Measurements from ENCODE around the gene LATS1. TPM values are rescaled to one million over a fixed set of nuclear protein-coding genes. Genes with fewer than 3 reads are reported as not detected.
"Not testable (repeated sequence)": the region's sequence is repeated elsewhere in the genome, so short reads cannot be mapped to it uniquely, and the experiment has no call there.

The LATS1 gene
- total RNA-seq, 1 donor from 2014 or later: 15.1 TPM

DNA sequence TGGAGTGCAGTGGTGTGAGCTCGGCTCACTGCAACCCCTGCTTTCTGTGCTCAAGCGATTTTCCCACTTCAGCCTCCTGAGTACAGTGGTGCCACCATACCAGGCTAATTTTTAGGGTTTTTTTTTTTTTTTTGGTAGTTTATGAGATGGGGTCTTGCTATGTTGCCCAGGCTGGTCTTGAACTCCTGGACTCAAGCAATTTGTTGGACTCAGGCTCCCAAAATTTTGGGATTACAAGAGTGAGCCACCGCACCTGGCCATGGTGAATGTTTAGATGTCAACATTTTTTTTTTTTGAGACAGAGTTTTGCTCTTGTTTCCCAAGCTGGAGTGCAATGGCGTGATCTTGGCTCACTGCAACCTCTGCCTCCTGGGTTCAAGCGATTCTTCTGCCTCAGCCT, 34.0 kb upstream of the LATS1 start:
- H3K27ac ChIP-seq (ENCODE audit: low read depth, low read length); H3K4me3 ChIP-seq (ENCODE audit: low read length in 3 of 3): not testable (repeated sequence)
- peaks cover 11 to 21% (median 14%) of the 10 kb centered on the region in 3 donors for H3K4me1 ChIP-seq (ENCODE audit: control insufficient read depth in 3 of 3, insufficient read depth in 3 of 3, low read length in 3 of 3)

DNA sequence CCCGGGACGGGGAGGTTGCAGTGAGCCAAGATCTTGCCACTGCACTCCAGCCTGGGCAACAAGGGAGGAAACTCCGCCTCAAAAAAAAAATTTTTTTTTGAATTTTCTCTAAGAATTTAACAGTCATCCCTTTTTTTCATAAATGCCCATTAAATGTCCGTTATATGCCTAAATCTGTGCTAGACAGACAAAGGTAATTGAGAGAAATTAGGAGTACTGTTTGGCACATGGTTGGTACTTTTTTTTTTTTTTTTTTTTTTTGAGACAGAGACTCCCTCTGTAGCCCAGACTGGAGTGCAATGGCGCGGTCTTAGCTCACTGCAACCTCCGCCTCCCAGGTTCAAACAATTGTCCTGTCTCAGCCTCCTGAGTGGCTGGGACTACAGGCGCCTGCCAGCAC, 33.3 kb upstream of the LATS1 start:
- H3K9ac ChIP-seq (ENCODE audit: low read depth in 1 of 3, low read length in 3 of 3): peak overlapping the region in 2 of 3 donors; percentile 99
- H3K27ac ChIP-seq (ENCODE audit: low read depth, low read length): peak overlapping the region; percentile 93
- H3K36me3 ChIP-seq (ENCODE audit: control insufficient read depth in 3 of 3, insufficient read depth in 3 of 3, low read length in 3 of 3): peaks cover 0 to 3% (median 2%) of the 10 kb centered on the region in 3 donors
- peak overlapping the region in 1 of 3 donors; percentile 99 for H3K4me3 ChIP-seq (ENCODE audit: low read length in 3 of 3)
- no peaks in the 10 kb centered on the region for H3K9me3 ChIP-seq (ENCODE audit: control insufficient read depth in 3 of 3, low read length in 3 of 3)
- peaks cover 14 to 28% (median 17%) of the 10 kb centered on the region in 3 donors for H3K4me1 ChIP-seq (ENCODE audit: control insufficient read depth in 3 of 3, insufficient read depth in 3 of 3, low read length in 3 of 3)
- no peaks in the 10 kb centered on the region for H3K27me3 ChIP-seq (ENCODE audit: control insufficient read depth in 3 of 3, insufficient read depth in 3 of 3, low read length in 3 of 3)

More for the DNA sequence above, 34.0 kb upstream of the LATS1 start:
- H3K27me3 ChIP-seq (ENCODE audit: control insufficient read depth in 3 of 3, insufficient read depth in 3 of 3, low read length in 3 of 3); H3K9ac ChIP-seq (ENCODE audit: low read depth in 1 of 3, low read length in 3 of 3); H3K36me3 ChIP-seq (ENCODE audit: control insufficient read depth in 3 of 3, insufficient read depth in 3 of 3, low read length in 3 of 3); H3K9me3 ChIP-seq (ENCODE audit: control insufficient read depth in 3 of 3, low read length in 3 of 3): not testable (repeated sequence)

GRCh38 chr6:149750136-149750609, 32.3 kb upstream of the LATS1 start:
- peak overlapping the region; percentile 93 for H3K27ac ChIP-seq (ENCODE audit: low read depth, low read length)
- peaks cover 18 to 25% (median 19%) of the 10 kb centered on the region in 3 donors for H3K4me1 ChIP-seq (ENCODE audit: control insufficient read depth in 3 of 3, insufficient read depth in 3 of 3, low read length in 3 of 3)
- H3K36me3 ChIP-seq (ENCODE audit: control insufficient read depth in 3 of 3, insufficient read depth in 3 of 3, low read length in 3 of 3): peaks cover 0 to 3% (median 2%) of the 10 kb centered on the region in 3 donors
- H3K9ac ChIP-seq (ENCODE audit: low read depth in 1 of 3, low read length in 3 of 3): peak overlapping the region; percentile 99
- H3K9me3 ChIP-seq (ENCODE audit: control insufficient read depth in 3 of 3, low read length in 3 of 3): no peaks in the 10 kb centered on the region
- no peaks in the 10 kb centered on the region for H3K27me3 ChIP-seq (ENCODE audit: control insufficient read depth in 3 of 3, insufficient read depth in 3 of 3, low read length in 3 of 3)
- H3K4me3 ChIP-seq (ENCODE audit: low read length in 3 of 3): peak overlapping the region; percentile 91 to 99 (median 98)

DNA sequence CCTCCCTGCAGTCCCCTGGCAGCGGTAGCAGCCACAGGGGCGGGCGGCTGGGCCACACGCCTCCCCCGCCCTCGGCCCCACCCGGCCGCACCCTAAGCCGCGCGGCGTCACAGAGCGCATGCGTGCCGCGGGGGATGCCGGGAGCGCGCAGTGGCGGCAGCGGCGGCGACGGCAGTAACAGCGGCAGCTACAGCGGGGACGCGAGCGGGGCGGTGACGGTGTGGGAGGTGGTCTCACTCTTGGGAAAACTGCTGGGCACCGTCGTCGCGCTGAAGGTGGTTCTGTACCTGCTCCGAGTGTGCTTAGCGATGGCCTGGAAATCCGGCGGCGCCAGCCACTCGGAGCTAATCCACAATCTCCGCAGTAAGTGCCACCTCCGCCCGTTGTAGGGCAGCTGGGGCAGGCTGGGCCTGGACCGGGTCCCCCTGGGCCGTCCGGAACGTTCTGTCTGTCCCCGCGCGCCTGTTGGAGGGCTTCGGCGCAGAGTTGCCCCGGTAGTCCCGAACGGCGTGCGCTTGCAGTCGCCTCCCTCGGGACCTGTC, 31.8 kb upstream of the LATS1 start, which contains the start of gene PCMT1:
Gene PCMT1, plus strand, starts transcription at position 148 of the 542 bp plus-strand sequence. Its CDS starts 161 bp downstream, at position 309.
- H3K9me3 ChIP-seq (ENCODE audit: control insufficient read depth in 3 of 3, low read length in 3 of 3): no peaks in the 10 kb centered on the region
- peak within 1 kb of the TSS; percentile 93 for H3K27ac ChIP-seq (ENCODE audit: low read depth, low read length)
- no peaks in the 10 kb centered on the region for H3K27me3 ChIP-seq (ENCODE audit: control insufficient read depth in 3 of 3, insufficient read depth in 3 of 3, low read length in 3 of 3)
- H3K4me3 ChIP-seq (ENCODE audit: low read length in 3 of 3): peak within 1 kb of the TSS; percentile 91 to 99 (median 98)
- H3K4me1 ChIP-seq (ENCODE audit: control insufficient read depth in 3 of 3, insufficient read depth in 3 of 3, low read length in 3 of 3): peaks cover 18 to 23% (median 19%) of the 10 kb centered on the region in 3 donors
- H3K9ac ChIP-seq (ENCODE audit: low read depth in 1 of 3, low read length in 3 of 3): peak within 1 kb of the TSS; percentile 99
- H3K36me3 ChIP-seq (ENCODE audit: control insufficient read depth in 3 of 3, insufficient read depth in 3 of 3, low read length in 3 of 3): peaks cover 0 to 3% (median 2%) of the 10 kb centered on the region in 3 donors

- Histone ChIP-seq H3K4me1 (ENCODE audit: control insufficient read depth in 3 of 3, insufficient read depth in 3 of 3, low read length in 3 of 3) (peaks cover 18 to 23% (median 19%) of the 10 kb centered on the region in 3 donors), H3K27ac (ENCODE audit: low read depth, low read length) (peak overlapping the region; percentile 93), H3K9ac (ENCODE audit: low read depth in 1 of 3, low read length in 3 of 3) (peak overlapping the region; percentile 72 to 99 (median 78)), H3K4me3 (ENCODE audit: low read length in 3 of 3) (peak overlapping the region; percentile 59 to 99 (median 98))
- not testable (repeated sequence) for H3K27me3 ChIP-seq (ENCODE audit: control insufficient read depth in 3 of 3, insufficient read depth in 3 of 3, low read length in 3 of 3); H3K36me3 ChIP-seq (ENCODE audit: control insufficient read depth in 3 of 3, insufficient read depth in 3 of 3, low read length in 3 of 3); H3K9me3 ChIP-seq (ENCODE audit: control insufficient read depth in 3 of 3, low read length in 3 of 3)
Observed at GRCh38 chr6:149749082-149749593, 31.2 kb upstream of the LATS1 start.

GRCh38 chr6:149746147-149746946, 28.4 kb upstream of the LATS1 start, which contains the start of gene NUP43:
Gene NUP43, minus strand, starts transcription at chr6:149746529. Its CDS starts 34 bp downstream, at chr6:149746495.
- H3K4me3 ChIP-seq (ENCODE audit: low read length in 3 of 3): peak within 1 kb of the TSS; percentile 94 to 96 (median 95)
- peak within 1 kb of the TSS; percentile 93 to 95 (median 93) for H3K9ac ChIP-seq (ENCODE audit: low read depth in 1 of 3, low read length in 3 of 3)
- H3K27me3 ChIP-seq (ENCODE audit: control insufficient read depth in 3 of 3, insufficient read depth in 3 of 3, low read length in 3 of 3): no peaks in the 10 kb centered on the region
- H3K36me3 ChIP-seq (ENCODE audit: control insufficient read depth in 3 of 3, insufficient read depth in 3 of 3, low read length in 3 of 3): peaks cover 11 to 12% (median 12%) of the 10 kb centered on the region in 3 donors
- peak within 1 kb of the TSS; percentile 78 for H3K27ac ChIP-seq (ENCODE audit: low read depth, low read length)
- peaks cover 17 to 19% (median 18%) of the 10 kb centered on the region in 3 donors for H3K4me1 ChIP-seq (ENCODE audit: control insufficient read depth in 3 of 3, insufficient read depth in 3 of 3, low read length in 3 of 3)
- no peaks in the 10 kb centered on the region for H3K9me3 ChIP-seq (ENCODE audit: control insufficient read depth in 3 of 3, low read length in 3 of 3)

- peak overlapping the region in 1 of 3 donors; percentile 95 for H3K9ac ChIP-seq (ENCODE audit: low read depth in 1 of 3, low read length in 3 of 3)
- H3K9me3 ChIP-seq (ENCODE audit: control insufficient read depth in 3 of 3, low read length in 3 of 3); H3K27me3 ChIP-seq (ENCODE audit: control insufficient read depth in 3 of 3, insufficient read depth in 3 of 3, low read length in 3 of 3); H3K27ac ChIP-seq (ENCODE audit: low read depth, low read length): not testable (repeated sequence)
- peaks cover 10 to 16% (median 11%) of the 10 kb centered on the region in 3 donors for H3K4me1 ChIP-seq (ENCODE audit: control insufficient read depth in 3 of 3, insufficient read depth in 3 of 3, low read length in 3 of 3)
- H3K4me3 ChIP-seq (ENCODE audit: low read length in 3 of 3): peak overlapping the region in 2 of 3 donors; percentile 94 to 96
- H3K36me3 ChIP-seq (ENCODE audit: control insufficient read depth in 3 of 3, insufficient read depth in 3 of 3, low read length in 3 of 3): peaks cover 18 to 22% (median 21%) of the 10 kb centered on the region in 3 donors
Observed at GRCh38 chr6:149745252-149745651, 27.4 kb upstream of the LATS1 start.

GRCh38 chr6:149734915-149735314, 17.0 kb upstream of the LATS1 start:
- no peak overlapping the region for H3K9ac ChIP-seq (ENCODE audit: low read depth in 1 of 3, low read length in 3 of 3)
- H3K9me3 ChIP-seq (ENCODE audit: control insufficient read depth in 3 of 3, low read length in 3 of 3): no peaks in the 10 kb centered on the region
- H3K4me3 ChIP-seq (ENCODE audit: low read length in 3 of 3): no peak overlapping the region
- H3K4me1 ChIP-seq (ENCODE audit: control insufficient read depth in 3 of 3, insufficient read depth in 3 of 3, low read length in 3 of 3): no peaks in the 10 kb centered on the region
- peaks cover 25 to 49% (median 44%) of the 10 kb centered on the region in 3 donors for H3K36me3 ChIP-seq (ENCODE audit: control insufficient read depth in 3 of 3, insufficient read depth in 3 of 3, low read length in 3 of 3)
- H3K27ac ChIP-seq (ENCODE audit: low read depth, low read length): no peak overlapping the region
- no peaks in the 10 kb centered on the region for H3K27me3 ChIP-seq (ENCODE audit: control insufficient read depth in 3 of 3, insufficient read depth in 3 of 3, low read length in 3 of 3)

DNA sequence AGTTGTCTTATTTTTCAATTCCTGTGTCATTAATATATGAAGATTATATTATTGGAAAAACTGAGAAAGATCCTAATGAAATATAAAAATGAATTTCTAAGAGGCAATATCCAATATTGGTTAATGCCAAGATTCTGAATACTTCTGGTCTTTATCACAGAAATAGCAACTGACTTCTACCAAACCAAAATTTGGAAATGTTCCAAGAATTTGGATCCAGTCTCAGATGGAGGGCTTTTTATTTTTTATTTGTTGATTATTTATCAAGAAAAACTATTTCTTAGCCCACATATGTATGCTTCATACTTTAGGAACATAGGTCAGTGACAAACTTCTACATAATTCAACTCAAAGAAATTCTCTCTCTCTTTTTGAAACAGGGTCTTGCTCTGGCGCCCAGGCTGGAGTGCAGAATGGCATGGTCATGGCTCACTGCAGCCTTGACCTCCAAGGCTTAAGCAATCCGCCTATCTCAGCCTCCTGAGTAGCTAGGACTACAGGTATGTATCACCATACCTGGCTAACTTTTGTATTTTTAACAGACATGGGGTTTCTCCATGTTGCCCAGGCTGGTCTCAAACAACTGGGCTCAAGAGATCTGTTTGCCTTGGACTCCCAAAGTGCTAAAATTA, 15.3 kb upstream of the LATS1 start:
- Histone ChIP-seq H3K9ac (ENCODE audit: low read depth in 1 of 3, low read length in 3 of 3) (no peak overlapping the region), H3K27me3 (ENCODE audit: control insufficient read depth in 3 of 3, insufficient read depth in 3 of 3, low read length in 3 of 3) (no peaks in the 10 kb centered on the region), H3K9me3 (ENCODE audit: control insufficient read depth in 3 of 3, low read length in 3 of 3) (no peaks in the 10 kb centered on the region), H3K27ac (ENCODE audit: low read depth, low read length) (no peak overlapping the region), H3K36me3 (ENCODE audit: control insufficient read depth in 3 of 3, insufficient read depth in 3 of 3, low read length in 3 of 3) (peaks cover 23 to 53% (median 49%) of the 10 kb centered on the region in 3 donors), H3K4me1 (ENCODE audit: control insufficient read depth in 3 of 3, insufficient read depth in 3 of 3, low read length in 3 of 3) (no peaks in the 10 kb centered on the region), H3K4me3 (ENCODE audit: low read length in 3 of 3) (no peak overlapping the region)

Measured in skeletal muscle tissue (tissue), 4 donors.